PC-9 (cell line): ENCODE data around the gene PRMT1. TPM values are rescaled to one million over a fixed set of nuclear protein-coding genes. Genes with fewer than 3 reads are reported as not detected.

ENCODE experiments used
- BruUV-seq: library from RNA; stranded (reverse); fragments of 400-500 nt; replicated peaks from 2 replicates; lab custom pipeline; 2021; lab: Mats Ljungman, UMichigan
- CTCF ChIA-PET: fragments of 300-600 bp; sonication (Branson Sonifier 250); formaldehyde crosslinking; loops from one replicate; lab custom pipeline; 2022; ENCODE audit warnings: antibody characterized with exemption; lab: Charles Lee
- POLR2A ChIA-PET: fragments of 300-600 bp; sonication (Branson Sonifier 250); formaldehyde crosslinking; loops from one replicate; lab custom pipeline; 2022; ENCODE audit warnings: antibody characterized with exemption; ENCODE audit not compliant: unreplicated experiment; lab: Charles Lee
- DNase-seq, 2 experiments: peaks; one replicate each; pipeline versions ENCODE4 v3.0.0 to v3.0.0-alpha.2; 2015 to 2022; ENCODE audit warnings: mixed read lengths in 1 of 2
- H2AFZ ChIP-seq: fragments of 200-600 bp; sonication (generic); 2 replicates; pipeline ENCODE4 v1.8.1; 2017; ENCODE audit warnings: antibody characterized with exemption
- H3F3A ChIP-seq: fragments of 200-600 bp; sonication (generic); 2 replicates; pipeline ENCODE4 v1.8.1; 2017; ENCODE audit warnings: antibody characterized with exemption, mild to moderate bottlenecking, low read depth; ENCODE audit not compliant: insufficient read depth
- H3K27ac ChIP-seq: fragments of 200-600 bp; sonication (generic); 2 replicates; pipeline ENCODE4 v1.6.1; 2016; ENCODE audit warnings: mixed run types
- H3K27me3 ChIP-seq: fragments of 200-600 bp; sonication (generic); 2 replicates; pipeline ENCODE4 v1.6.1; 2016; ENCODE audit warnings: low read depth, mixed run types; ENCODE audit not compliant: insufficient read depth
- H3K36me3 ChIP-seq: fragments of 200-600 bp; sonication (generic); 2 replicates; pipeline ENCODE4 v1.6.1; 2016; ENCODE audit warnings: low read depth, mixed run types
- H3K4me1 ChIP-seq: fragments of 200-600 bp; sonication (generic); replicated peaks from 2 replicates; pipeline ENCODE4 v1.6.1; 2016; ENCODE audit warnings: mixed run types; ENCODE audit not compliant: insufficient read depth
- H3K4me2 ChIP-seq: fragments of 200-600 bp; sonication (generic); 2 replicates; pipeline ENCODE4 v1.6.1; 2017; ENCODE audit warnings: mixed run types
- H3K4me3 ChIP-seq: fragments of 200-600 bp; sonication (generic); 2 replicates; pipeline ENCODE4 v1.6.1; 2016; ENCODE audit warnings: mixed run types
- H3K79me2 ChIP-seq: fragments of 200-600 bp; sonication (generic); 2 replicates; pipeline ENCODE4 v1.6.1; 2017; ENCODE audit warnings: low read depth, mixed run types
- H3K9me2 ChIP-seq: fragments of 200-600 bp; sonication (generic); 2 replicates; pipeline ENCODE4 v1.8.1; 2017; ENCODE audit warnings: mild to moderate bottlenecking; ENCODE audit not compliant: insufficient read depth
- H3K9me3 ChIP-seq: fragments of 200-600 bp; sonication (generic); 2 replicates; pipeline ENCODE4 v1.8.1; 2016; ENCODE audit warnings: low read depth; ENCODE audit not compliant: insufficient read depth
- H4K20me1 ChIP-seq: fragments of 200-600 bp; sonication (generic); 2 replicates; pipeline ENCODE4 v1.8.1; 2017; ENCODE audit not compliant: insufficient read depth
- CTCF ChIP-seq: fragments of 200-600 bp; sonication (generic); conservative IDR thresholded peaks from 2 replicates; pipeline ENCODE4 v1.6.1; 2017; ENCODE audit warnings: mixed run types, antibody characterized with exemption, mild to moderate bottlenecking, moderate library complexity
- EZH2 ChIP-seq: fragments of 200-600 bp; sonication (generic); IDR thresholded peaks from 2 replicates; pipeline ENCODE4 v1.8.0; 2017; ENCODE audit warnings: antibody characterized with exemption, low read depth
- intact Hi-C: fragments of 100-400 bp; cut with micrococcal nuclease; formaldehyde crosslinking; loops from one replicate; pipeline ENCODE4 v1.10.0; 2022; ENCODE audit not compliant: unreplicated experiment
- total RNA-seq: library from RNA; stranded (reverse); gene quantifications from 2 replicates; pipeline ENCODE4 v1.2.3, GENCODE V29; 2021

PRMT1 gene
- total RNA-seq, 1 experiment from 2014 or later: 261 TPM

GRCh38 chr19:49665351-49666119, 11.5 kb upstream of the PRMT1 start, which contains the start of the genes BCL2L12 and IRF3:
Gene BCL2L12 (plus strand): TSS chr19:49665933. CDS start chr19:49666693, 760 bp downstream.
Gene IRF3 (minus strand): TSS chr19:49665857. CDS start chr19:49664838, 1,019 bp downstream.
- Histone ChIP-seq H3K9me3 (no peaks in the 10 kb centered on the region), H3K4me2 (peak within 1 kb of the TSS; percentile 99), H2AFZ (peak within 1 kb of the TSS; percentile 90), H3K27ac (peak within 1 kb of the TSS; percentile 67), H3K4me3 (peak within 1 kb of the TSS; percentile 95), H3K27me3 (no peaks in the 10 kb centered on the region), H3F3A (peaks cover 43% of the 10 kb centered on the region), H3K36me3 (peaks cover 12% of the 10 kb centered on the region), H4K20me1 (peaks cover 21% of the 10 kb centered on the region), H3K4me1 (peaks cover 21% of the 10 kb centered on the region), H3K9me2 (no peaks in the 10 kb centered on the region), H3K79me2 (peaks cover 44% of the 10 kb centered on the region)
- DNase-seq: peak; percentile 92 to 95
- TSS peak; percentile 54 for BruUV-seq
- TF ChIP-seq CTCF: no peak
- no peak for TF ChIP-seq EZH2
- intact Hi-C loops: loop anchor here (2.0 kb wide), 1 partner anchor 73 kb away; no protein-coding TSS in a partner anchor
- POLR2A ChIA-PET: interaction anchor here (0.5 to 1.9 kb wide), 7 partner anchors 10 to 568 kb away, joined by 3 to 25 read pairs (median 6); partner anchors contain the start of genes RRAS and SCAF1
- CTCF ChIA-PET: no interaction called here

GRCh38 chr19:49666120-49666444, 11.0 kb upstream of the PRMT1 start:
- ChIA-PET CTCF (no interaction called here), POLR2A (interaction anchor here (0.5 to 0.6 kb wide), 3 partner anchors 24 to 213 kb away, joined by 3 to 6 read pairs (median 4); partner anchors contain the start of gene SCAF1)
- H3K36me3 ChIP-seq: peaks cover 10% of the 10 kb centered on the region
- H3F3A ChIP-seq: peaks cover 37% of the 10 kb centered on the region
- peaks cover 17% of the 10 kb centered on the region for H4K20me1 ChIP-seq
- TF ChIP-seq CTCF (no peak), EZH2 (no peak)
- H3K9me3 ChIP-seq: no peaks in the 10 kb centered on the region
- H3K27ac ChIP-seq: no peak overlapping the region
- H3K4me1 ChIP-seq: peaks cover 21% of the 10 kb centered on the region
- no peaks in the 10 kb centered on the region for H3K27me3 ChIP-seq
- no peaks in the 10 kb centered on the region for H3K9me2 ChIP-seq
- H3K79me2 ChIP-seq: peaks cover 44% of the 10 kb centered on the region
- intact Hi-C loops: no loop called here
- peak overlapping the region; percentile 95 for H3K4me3 ChIP-seq
- TSS peak; percentile 55 for BruUV-seq
- peak overlapping the region; percentile 90 for H2AFZ ChIP-seq
- no peak for DNase-seq
- peak overlapping the region; percentile 99 for H3K4me2 ChIP-seq

- intact Hi-C loops: no loop called here
- ChIA-PET POLR2A (interaction anchor here (0.5 to 0.6 kb wide), 2 partner anchors 73 to 158 kb away, joined by 3 to 9 read pairs; no protein-coding TSS in a partner anchor), CTCF (no interaction called here)
- TF ChIP-seq CTCF: no peak
- no peak for TF ChIP-seq EZH2
- no peak for DNase-seq
- Histone ChIP-seq H3K4me3 (peak overlapping the region; percentile 95; the same call in 1 of the 2 replicates), H3K27ac (no peak overlapping the region), H3K9me3 (no peaks in the 10 kb centered on the region), H3K4me1 (peaks cover 21% of the 10 kb centered on the region), H4K20me1 (peaks cover 11% of the 10 kb centered on the region), H2AFZ (no peak overlapping the region), H3K9me2 (no peaks in the 10 kb centered on the region), H3K36me3 (peaks cover 2% of the 10 kb centered on the region; the same call in 1 of the 2 replicates), H3K4me2 (peak overlapping the region; percentile 99), H3K79me2 (peaks cover 42% of the 10 kb centered on the region), H3K27me3 (no peaks in the 10 kb centered on the region), H3F3A (peaks cover 31% of the 10 kb centered on the region)
- no TSS peak for BruUV-seq
Measured at GRCh38 chr19:49667473-49667872, 9.6 kb upstream of the PRMT1 start.
